ENCODE results near the gene LRCH2.

The LRCH2 gene

GRCh38 chrX:115093191-115093590, 140.7 kb downstream of the LRCH2 start:
- TF ChIP-seq CTCF (IDR thresholded peaks at IDR 0.05; ENCODE audit: control extremely low read depth, extremely low read depth, low read depth, missing control alignments), result no peak
- ChIA-PET CTCF (no interaction called here), POLR2A (no interaction called here)
- DNase-seq (ENCODE audit: extremely low spot score), result no peak

- TF ChIP-seq CTCF (IDR thresholded peaks at IDR 0.05; ENCODE audit: control extremely low read depth, extremely low read depth, low read depth, missing control alignments), result no peak
- no peak for DNase-seq (ENCODE audit: extremely low spot score)
- ChIA-PET POLR2A (no interaction called here), CTCF (no interaction called here)
Observed at GRCh38 chrX:115089419-115089818, 144.5 kb downstream of the LRCH2 start.

- no peak for DNase-seq (ENCODE audit: extremely low spot score)
- CTCF ChIA-PET, result no interaction called here
- no peak for TF ChIP-seq CTCF (IDR thresholded peaks at IDR 0.05; ENCODE audit: control extremely low read depth, extremely low read depth, low read depth, missing control alignments)
- POLR2A ChIA-PET, result no interaction called here
Observed at GRCh38 chrX:115068896-115069295, 165.0 kb downstream of the LRCH2 start.

GRCh38 chrX:115067812-115068211, 166.1 kb downstream of the LRCH2 start:
- ChIA-PET POLR2A (no interaction called here), CTCF (no interaction called here)
- DNase-seq (ENCODE audit: extremely low spot score), result no peak
- no peak for TF ChIP-seq CTCF (IDR thresholded peaks at IDR 0.05; ENCODE audit: control extremely low read depth, extremely low read depth, low read depth, missing control alignments)

- DNase-seq (ENCODE audit: extremely low spot score), result no peak
- POLR2A ChIA-PET, result no interaction called here
- TF ChIP-seq CTCF (IDR thresholded peaks at IDR 0.05; ENCODE audit: control extremely low read depth, extremely low read depth, low read depth, missing control alignments), result no peak
- CTCF ChIA-PET, result no interaction called here
Observed at GRCh38 chrX:115065304-115065703, 168.6 kb downstream of the LRCH2 start.

Data from GM10248 (cell line).